GM12878 (cell line): ENCODE results near the gene WNK2. TPM values are rescaled to one million over a fixed set of nuclear protein-coding genes. Genes with fewer than 3 reads are reported as not detected.

Experiments used
- ATAC-seq: fragments of 200-7000 bp; cut with Tn5 transposase; 3 replicates; pipeline ENCODE4 v1.9.1; 2020; ENCODE audit warnings: mild to moderate bottlenecking, moderate library complexity
- BruUV-seq: library from RNA; stranded (reverse); fragments of 400-500 nt; replicated peaks from 2 replicates; lab custom pipeline; 2021; lab: Mats Ljungman, UMichigan
- CTCF ChIA-PET: fragments of 300-600 bp; sonication (Branson Sonifier 250); formaldehyde crosslinking; extraction: SDS; loops from one replicate; lab custom pipeline; 2021; ENCODE audit warnings: inconsistent platforms; lab: Yijun Ruan, JAX
- POLR2A ChIA-PET: fragments of 350-600 bp; formaldehyde crosslinking; extraction: SDS; loops from one replicate; lab custom pipeline; 2021; ENCODE audit warnings: inconsistent platforms; lab: Charles Lee
- RAD21 ChIA-PET: fragments of 300-600 bp; sonication (Branson Sonifier 250); formaldehyde crosslinking; loops from one replicate; lab custom pipeline; 2023; ENCODE audit warnings: antibody characterized with exemption; ENCODE audit not compliant: unreplicated experiment; lab: Charles Lee
- SMC1A ChIA-PET: fragments of 300-600 bp; sonication (Branson Sonifier 250); formaldehyde crosslinking; loops from one replicate; lab custom pipeline; 2023; ENCODE audit not compliant: unreplicated experiment, uncharacterized antibody; lab: Charles Lee
- DNase-seq: peaks from one replicate; pipeline ENCODE4 v3.0.0-alpha.2; 2011; ENCODE audit warnings: low read depth, low spot score
- FAIRE-seq: peaks from 3 replicates; lab custom pipeline; 2011; peaks lifted over from hg19 to GRCh38; lab: Jason Lieb, UNC
- H2AFZ ChIP-seq: 2 replicates; pipeline ENCODE4 v1.6.0; 2011; ENCODE audit warnings: low read depth, low read length, control low read depth; ENCODE audit not compliant: control insufficient read depth
- H3K27ac ChIP-seq: 2 replicates; pipeline ENCODE4 v1.5.1; 2011; ENCODE audit warnings: control low read depth; ENCODE audit not compliant: control insufficient read depth, insufficient read depth
- H3K27me3 ChIP-seq, 2 experiments: replicated peaks in 1 of 2; 2 replicates each; pipeline versions ENCODE4 v1.6.0 to v1.6.1; 2011; ENCODE audit warnings: low read length in 1 of 2; ENCODE audit not compliant: control insufficient read depth in 2 of 2, insufficient read depth in 2 of 2
- H3K36me3 ChIP-seq, 2 experiments: 2 replicates each; pipeline ENCODE4 v1.5.1; 2011; ENCODE audit warnings: low read length in 1 of 2; ENCODE audit not compliant: control insufficient read depth in 2 of 2, insufficient read depth in 2 of 2
- H3K4me1 ChIP-seq: 2 replicates; pipeline ENCODE4 v1.6.1; 2011; ENCODE audit warnings: mild to moderate bottlenecking, low read length, moderate library complexity, mixed read lengths; ENCODE audit not compliant: control insufficient read depth, insufficient read depth
- H3K4me2 ChIP-seq: 2 replicates; pipeline ENCODE4 v1.6.0; 2011; ENCODE audit warnings: control low read depth; ENCODE audit not compliant: control insufficient read depth, insufficient read depth
- H3K4me3 ChIP-seq: fragments of 200-600 bp; sonication (generic); 2 replicates; pipeline ENCODE4 v1.5.1; 2016
- H3K79me2 ChIP-seq: 2 replicates; pipeline ENCODE4 v1.6.0; 2011; ENCODE audit warnings: low read length; ENCODE audit not compliant: control insufficient read depth, insufficient read depth
- H3K9ac ChIP-seq: 2 replicates; pipeline ENCODE4 v1.8.0; 2011; ENCODE audit warnings: low read length, control low read depth, mixed read lengths; ENCODE audit not compliant: control insufficient read depth, insufficient read depth
- H3K9me3 ChIP-seq: replicated peaks from 3 replicates; pipeline ENCODE4 v1.5.1; 2011; ENCODE audit warnings: mild to moderate bottlenecking, low read length; ENCODE audit not compliant: control insufficient read depth, insufficient read depth
- H4K20me1 ChIP-seq: 2 replicates; pipeline ENCODE4 v1.6.0; 2011; ENCODE audit not compliant: control insufficient read depth, insufficient read depth
- BCLAF1 ChIP-seq: fragments of 450-650 bp; IDR thresholded peaks from 2 replicates; pipeline ENCODE4 v1.6.1; 2017; ENCODE audit warnings: antibody characterized with exemption, mild to moderate bottlenecking, moderate library complexity
- E2F4 ChIP-seq: IDR thresholded peaks from 2 replicates; pipeline ENCODE4 v1.6.1; 2012; ENCODE audit warnings: low read depth, low read length, improper control_type of control experiment
- IKZF1 ChIP-seq: fragments of 450-650 bp; conservative IDR thresholded peaks from 2 replicates; pipeline ENCODE4 v1.6.1; 2017; ENCODE audit warnings: antibody characterized with exemption, mild to moderate bottlenecking
- NFYB ChIP-seq: IDR thresholded peaks from 2 replicates; pipeline ENCODE4 v1.6.1; 2011; ENCODE audit warnings: low read depth, mild to moderate bottlenecking, low read length, improper control_type of control experiment, moderate library complexity; ENCODE audit not compliant: insufficient read depth
- ZNF384 ChIP-seq: IDR thresholded peaks from 2 replicates; pipeline ENCODE4 v1.6.1; 2012; ENCODE audit warnings: low read depth, mild to moderate bottlenecking, low read length, improper control_type of control experiment, borderline replicate concordance
- WGBS: methylation state at CpG from one replicate; pipeline ENCODE4 v1.1.6; 2016; ENCODE audit warnings: low lambda C conversion rate; ENCODE audit not compliant: insufficient replicate concordance, insufficient coverage; ENCODE audit errors: missing lambda C conversion rate; 5-methylcytosine and 5-hydroxymethylcytosine counted together
- in situ Hi-C: fragments of 300-500 bp; cut with MboI; formaldehyde crosslinking; loops from 9 replicates; pipeline ENCODE4 v1.14.3; 2018; ENCODE audit warnings: mixed read lengths
- intact Hi-C: fragments of 100-400 bp; cut with micrococcal nuclease; formaldehyde crosslinking; loops from one replicate; pipeline ENCODE4 v1.14.2; 2022; ENCODE audit not compliant: unreplicated experiment
- polyA plus RNA-seq, 11 experiments: library from polyadenylated mRNA; depleted of rRNA in 4 of 11; unstranded in 6 of 11; stranded (reverse) in 5 of 11; fragments of >200 nt; fragmentation: Nextera tagmentation in 4 of 11; fragmentation: Illumina TruSeq in 1 of 11; extraction: Ambion mirVana in 4 of 11; extraction: Trizol in 1 of 11; gene quantifications; 1 replicate in 1 of 11; 2 replicates in 10 of 11; pipeline versions ENCODE4 v1.2.1 to v1.2.3, GENCODE V29; 2011 to 2016; ENCODE audit warnings: inconsistent platforms in 2 of 11, missing spikeins in 2 of 11, low read depth in 1 of 11
- total RNA-seq, 4 experiments: library from RNA; depleted of rRNA in 3 of 4; stranded (reverse); fragments of >200 nt in 3 of 4; fragmentation: Illumina TruSeq in 1 of 4; extraction: Trizol in 1 of 4; gene quantifications; 2 replicates each; pipeline versions ENCODE4 v1.2.1 to v1.2.3, GENCODE V29; 2013 to 2021

WNK2 gene
- total and polyA plus RNA-seq, 10 of the 15 experiments (the other 5 are each of a cell fraction or from before 2014, with no cell fraction given) = 0.15 TPM; not detected in 9

- Histone ChIP-seq H2AFZ (no peak overlapping the region), H3K27ac (no peak overlapping the region), H3K9me3 (no peaks in the 10 kb centered on the region), H3K4me3 (no peak overlapping the region), H3K27me3 (no peaks in the 10 kb centered on the region), H3K79me2 (no peaks in the 10 kb centered on the region), H3K36me3 (no peaks in the 10 kb centered on the region), H3K4me1 (no peaks in the 10 kb centered on the region), H3K4me2 (no peak overlapping the region), H4K20me1 (no peaks in the 10 kb centered on the region), H3K9ac (no peak overlapping the region)
- in situ Hi-C loops = loop anchor here (10.0 kb wide), 1 partner anchor 351 kb away; no protein-coding TSS in a partner anchor
- no TSS peak for BruUV-seq
- ChIA-PET CTCF (interaction anchor here (2.1 kb wide), 1 partner anchor 197 kb away, joined by 5 read pairs; no protein-coding TSS in a partner anchor), RAD21 (no interaction called here), SMC1A (interaction anchor here (0.7 kb wide), 1 partner anchor 196 kb away, joined by 3 read pairs; no protein-coding TSS in a partner anchor), POLR2A (no interaction called here)
- WGBS = 50% methylated on average over 9 of the region's 9 CpGs
- no peak for TF ChIP-seq BCLAF1
- TF ChIP-seq IKZF1 = no peak
- TF ChIP-seq ZNF384 = no peak
- TF ChIP-seq NFYB = no peak
- TF ChIP-seq E2F4 = no peak
- intact Hi-C loops = no loop called here
- ATAC-seq (no peak), DNase-seq (no peak), FAIRE-seq (no peak)
Measured at GRCh38 chr9:93306081-93306480, 122.1 kb downstream of the WNK2 start.
